ENCODE measurements around the gene ROR2.

ROR2 gene

DNA sequence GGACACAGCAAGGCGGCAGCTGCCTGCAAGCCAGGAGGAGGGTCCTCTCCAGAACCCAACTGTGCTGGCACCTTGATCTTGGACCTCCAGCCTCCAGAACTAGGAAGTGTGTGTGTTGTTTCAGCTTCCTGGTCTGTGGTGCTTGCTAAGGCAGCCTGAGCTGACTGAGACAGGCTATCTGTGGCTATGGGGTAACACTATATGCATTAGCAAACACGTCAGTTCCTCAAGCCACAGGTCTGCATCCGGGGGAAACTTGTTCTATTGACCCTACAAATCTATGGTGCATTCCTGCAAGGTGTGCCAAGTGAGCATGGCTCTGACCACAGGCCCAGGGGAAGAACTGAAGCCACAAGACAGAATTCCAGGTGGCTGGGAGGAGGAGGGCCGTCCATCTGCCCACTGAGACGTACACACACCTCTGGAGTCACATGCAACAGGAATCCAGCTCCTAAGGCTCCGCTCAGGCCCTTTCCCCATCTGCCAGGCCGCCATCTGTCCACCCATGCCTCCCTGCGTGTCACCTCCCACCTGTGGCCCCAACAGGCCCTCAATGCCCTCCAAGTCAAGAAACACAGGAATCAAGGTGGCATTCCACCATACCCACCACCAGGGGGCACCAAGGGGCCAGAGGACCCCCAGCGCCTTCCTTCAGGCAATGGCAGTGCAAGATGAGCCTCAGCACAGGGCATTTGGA is 174.9 kb downstream of the ROR2 start:
- DNase-seq (ENCODE audit: low read depth in 2 of 2): peak; percentile 14 to 23

DNA sequence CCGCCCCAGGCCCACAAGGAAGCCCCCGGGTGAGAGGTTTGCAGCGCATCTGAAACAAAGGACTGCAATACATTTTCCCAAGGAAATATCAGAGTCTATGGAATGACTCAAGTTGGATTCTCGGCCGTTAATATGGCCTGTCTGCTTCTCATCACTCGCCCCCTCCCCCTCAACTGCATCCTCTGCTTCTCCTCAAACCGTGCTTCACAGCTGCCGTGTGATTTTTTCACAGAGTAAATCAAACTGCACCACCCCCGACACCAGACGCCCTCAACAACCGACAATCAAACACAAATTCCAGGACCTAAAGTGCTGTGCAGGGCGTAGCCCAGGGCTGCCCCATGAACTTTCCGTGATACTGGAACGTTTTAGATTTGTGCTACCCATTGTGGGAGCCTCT is 176.9 kb downstream of the ROR2 start:
- DNase-seq (ENCODE audit: low read depth in 2 of 2): no peak

DNA sequence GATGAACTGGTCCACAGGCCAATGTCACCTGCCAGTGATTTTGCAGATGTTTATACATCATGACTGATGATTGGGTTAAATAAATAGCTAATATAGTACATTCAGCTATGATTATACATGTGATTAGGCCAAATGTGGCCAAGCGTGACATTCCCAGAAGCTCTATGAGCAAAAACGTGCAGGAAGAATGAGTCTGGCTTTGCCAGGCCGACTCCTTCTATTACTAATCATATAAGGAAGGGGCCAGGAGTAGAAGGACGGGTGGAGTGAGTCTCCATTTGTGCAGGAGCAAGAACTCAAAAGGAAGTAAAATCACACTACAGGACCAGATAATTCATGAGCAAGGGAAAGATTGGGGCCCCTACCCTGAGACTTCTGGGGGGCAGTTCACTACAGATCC is 178.2 kb downstream of the ROR2 start:
- no peak for DNase-seq (ENCODE audit: low read depth in 2 of 2)

DNA sequence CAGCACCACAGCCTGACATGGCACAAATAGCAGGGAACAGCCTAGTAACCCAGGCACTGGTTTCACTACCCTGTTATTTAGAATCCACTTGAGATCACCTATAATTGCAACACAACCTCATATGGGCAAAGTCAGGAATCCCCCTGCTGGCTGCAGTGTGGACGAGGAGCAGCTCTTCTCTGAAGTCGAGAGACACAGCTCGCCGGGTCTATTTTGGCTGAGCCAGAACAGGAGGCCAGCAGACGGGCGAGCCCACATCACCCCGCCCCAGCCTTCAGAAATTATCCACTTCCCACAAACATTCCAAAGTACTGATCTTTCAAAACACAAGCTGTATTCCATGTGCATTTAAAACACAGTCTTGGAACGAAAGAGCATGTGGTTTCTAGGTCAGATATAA is 179.0 kb downstream of the ROR2 start:
- DNase-seq (ENCODE audit: low read depth in 2 of 2): no peak

DNA sequence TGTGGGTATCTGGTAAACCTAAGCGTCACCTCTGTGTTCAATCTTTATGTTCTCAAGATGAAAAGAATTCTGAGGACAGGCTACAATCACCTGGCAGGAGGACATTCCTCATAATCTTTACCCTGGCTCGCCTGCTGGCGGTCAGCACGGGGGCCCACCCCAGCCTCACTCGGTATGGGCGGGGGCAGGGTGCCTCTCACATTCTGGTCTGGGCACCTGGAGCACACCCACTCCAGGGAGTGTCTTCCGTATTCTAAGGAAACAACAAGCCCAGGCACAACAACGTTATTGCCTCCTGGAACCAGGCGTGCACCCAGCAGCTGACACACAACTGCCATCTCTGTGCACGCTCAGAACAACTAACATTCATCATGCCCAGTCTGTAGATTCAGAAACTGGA is 179.8 kb downstream of the ROR2 start:
- DNase-seq (ENCODE audit: low read depth in 2 of 2): no peak

DNA sequence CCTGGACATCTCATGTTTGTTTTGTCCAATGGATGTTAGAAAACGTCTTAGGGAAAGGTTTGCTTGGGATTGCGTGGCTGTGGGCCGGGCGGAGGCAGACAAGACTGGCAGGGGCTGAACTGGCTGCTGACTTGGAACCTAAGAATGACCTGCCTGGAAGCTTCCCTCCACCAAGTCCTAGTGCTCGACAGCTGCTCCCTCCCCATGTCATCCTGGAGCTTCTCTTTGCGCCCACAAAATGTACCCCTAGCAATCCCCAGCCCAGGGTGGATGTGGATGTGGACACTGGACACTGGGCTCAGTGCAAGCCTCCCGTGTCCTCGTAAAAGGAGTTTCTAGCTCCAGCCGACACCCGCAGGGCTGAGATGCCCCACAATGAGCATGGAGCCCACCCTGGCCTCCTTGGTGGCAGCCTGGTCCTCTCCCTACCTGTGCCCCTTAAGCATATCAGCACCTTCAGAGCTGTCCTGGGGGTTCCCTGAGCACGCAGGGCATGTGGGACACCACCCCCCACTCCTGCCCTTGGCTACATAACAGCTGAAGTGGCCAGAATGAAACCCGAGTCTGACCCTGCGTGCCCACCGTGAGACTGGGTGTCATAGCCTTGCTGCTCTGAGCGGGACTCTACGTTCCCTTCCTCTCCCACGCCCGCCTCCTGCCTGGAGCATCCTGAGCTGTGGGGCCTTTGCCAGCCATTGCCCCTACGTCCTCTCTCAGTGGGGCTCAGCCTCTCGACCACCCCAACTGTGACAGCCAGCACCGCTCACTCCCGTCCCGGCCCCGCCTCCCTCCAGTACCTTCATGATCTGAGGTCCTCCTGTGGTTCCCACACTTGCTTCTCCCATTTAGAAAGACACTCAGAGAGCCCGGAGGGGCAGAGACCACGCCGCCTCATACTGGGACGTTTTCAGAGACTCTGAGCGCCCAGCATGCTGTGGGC is 180.8 kb downstream of the ROR2 start:
- DNase-seq (ENCODE audit: low read depth in 2 of 2): no peak

DNA sequence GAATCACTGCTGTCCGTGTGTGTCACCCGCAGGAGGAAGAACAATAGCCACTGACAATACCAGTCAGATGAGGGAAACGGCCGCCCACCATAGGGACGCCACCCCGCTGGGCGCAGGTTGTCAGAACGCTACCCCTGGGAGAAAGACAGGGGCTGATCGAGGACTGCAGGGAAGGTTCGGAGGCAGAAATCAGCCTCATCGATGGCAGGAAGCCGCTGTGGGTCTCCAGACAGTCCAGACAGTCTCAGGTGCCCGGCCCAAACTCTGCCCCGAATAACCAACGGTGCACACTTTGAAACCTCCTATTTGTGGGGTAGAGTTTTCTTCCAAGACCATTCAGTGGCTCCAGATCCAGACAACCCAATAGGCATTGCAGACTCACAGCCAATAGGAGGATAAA is 181.5 kb downstream of the ROR2 start:
- no peak for DNase-seq (ENCODE audit: low read depth in 2 of 2)

DNA sequence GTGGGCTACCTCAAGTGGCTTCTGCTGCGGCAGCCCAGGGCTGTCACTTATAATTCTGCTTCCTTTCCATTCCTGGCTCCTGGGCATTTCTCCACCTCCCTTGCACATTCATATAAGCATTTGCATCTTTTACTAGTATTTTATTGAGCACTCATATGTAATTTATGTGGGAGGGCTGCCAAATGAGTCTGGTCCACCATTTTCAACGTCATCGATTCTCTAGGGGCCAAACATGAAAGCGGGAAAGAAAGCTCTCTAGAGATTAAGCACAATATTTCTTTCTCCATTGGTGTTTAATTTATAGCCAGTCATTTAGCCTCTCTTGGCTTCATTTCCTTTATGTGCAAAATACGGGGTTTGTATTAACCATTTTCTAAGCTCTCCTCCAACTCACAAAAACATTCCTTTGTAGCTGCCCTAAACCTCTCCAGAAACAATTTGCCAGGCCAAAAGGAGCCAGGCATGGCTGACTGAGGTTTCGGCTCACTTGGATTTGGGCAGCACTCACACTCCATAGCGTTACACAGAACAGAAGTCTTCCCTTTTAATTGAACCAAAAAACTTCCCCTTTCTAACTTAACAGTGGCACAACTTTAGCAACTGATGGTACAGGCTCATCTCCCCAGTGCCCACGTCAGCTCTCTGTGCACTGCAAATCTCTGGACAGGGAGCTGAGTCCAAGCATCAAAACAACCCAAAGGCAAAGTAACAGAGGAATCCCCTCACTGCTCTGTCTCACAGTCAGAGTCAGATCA is 183.5 kb downstream of the ROR2 start:
- DNase-seq (ENCODE audit: low read depth in 2 of 2): no peak

DNA sequence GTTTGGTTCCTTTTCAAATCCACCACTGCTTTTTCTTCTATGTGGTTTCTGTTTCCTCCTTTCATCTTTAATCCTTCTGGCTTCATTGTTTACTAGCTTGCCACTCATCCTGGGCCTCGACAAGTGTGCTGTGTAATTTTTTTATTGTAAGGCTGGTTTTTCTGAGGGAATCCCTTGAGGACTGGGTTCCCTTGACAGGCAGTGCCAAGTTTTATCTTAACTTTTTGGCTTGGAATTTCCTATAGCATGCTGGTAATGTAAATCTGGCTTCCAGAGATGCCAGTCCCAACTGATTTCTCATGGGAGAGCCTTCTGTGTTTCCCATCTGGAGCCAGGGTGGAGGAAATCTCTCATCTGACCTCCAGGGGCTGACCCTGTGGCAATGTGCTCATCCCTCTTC is 184.7 kb downstream of the ROR2 start:
- DNase-seq (ENCODE audit: low read depth in 2 of 2): no peak

DNA sequence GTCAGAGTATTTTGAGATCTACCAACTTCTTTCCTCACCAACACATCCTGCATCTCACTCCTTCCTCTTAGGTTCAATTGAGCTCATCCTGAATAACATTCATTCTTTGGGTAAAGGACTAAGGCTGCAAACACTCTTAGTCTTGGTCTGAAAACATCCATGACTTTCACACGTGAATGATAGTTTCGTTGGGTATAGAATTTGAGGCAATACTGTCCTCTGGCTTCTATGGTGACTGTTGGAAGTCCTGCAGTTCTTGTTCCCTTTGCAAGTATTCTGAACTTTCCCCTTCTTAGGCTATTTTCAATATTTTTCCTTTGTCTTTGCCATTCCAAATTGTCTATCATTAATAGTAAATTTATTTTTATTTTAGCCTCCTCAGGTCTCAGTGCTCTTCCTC is 185.4 kb downstream of the ROR2 start:
- DNase-seq (ENCODE audit: low read depth in 2 of 2): no peak

DNA sequence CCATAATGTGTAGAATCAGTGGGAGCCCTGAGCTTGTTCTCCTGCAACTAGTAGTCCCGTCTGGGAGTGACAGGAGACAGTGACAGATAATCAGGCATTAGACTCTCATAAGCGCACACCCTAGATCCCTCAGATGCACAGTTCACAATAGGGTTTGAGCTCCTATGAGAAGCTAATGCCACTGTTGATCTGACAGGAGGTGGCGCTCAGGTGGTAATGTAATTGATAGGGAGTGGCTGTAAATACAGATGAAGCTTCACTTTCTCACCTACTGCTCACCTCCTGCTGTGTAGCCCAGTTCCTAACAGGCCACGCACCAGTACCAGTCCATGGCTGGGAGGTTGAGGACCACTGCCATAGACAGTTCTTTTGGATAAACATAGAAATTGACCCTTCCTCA is 188.7 kb downstream of the ROR2 start:
- no peak for DNase-seq (ENCODE audit: low read depth in 2 of 2)

DNA sequence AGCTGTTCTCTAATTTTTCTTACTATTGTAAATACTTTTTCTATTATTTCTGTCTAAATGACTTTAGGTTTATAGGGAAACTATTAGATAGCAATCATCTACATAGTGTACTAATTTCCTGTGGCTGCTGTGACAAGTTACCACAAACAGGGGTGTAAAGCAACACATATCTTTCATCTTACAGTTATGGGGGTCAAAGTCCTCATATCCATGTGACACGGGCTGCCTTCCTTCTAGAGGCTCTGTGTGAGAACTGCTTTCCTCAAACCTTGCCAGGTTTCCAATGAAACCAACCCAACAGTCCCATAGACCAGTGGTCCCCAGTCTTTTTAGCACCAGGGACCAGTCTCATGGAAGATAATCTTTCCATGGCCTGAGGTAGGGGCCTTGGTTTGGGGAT is 189.1 kb downstream of the ROR2 start:
- DNase-seq (ENCODE audit: low read depth in 2 of 2): no peak

DNA sequence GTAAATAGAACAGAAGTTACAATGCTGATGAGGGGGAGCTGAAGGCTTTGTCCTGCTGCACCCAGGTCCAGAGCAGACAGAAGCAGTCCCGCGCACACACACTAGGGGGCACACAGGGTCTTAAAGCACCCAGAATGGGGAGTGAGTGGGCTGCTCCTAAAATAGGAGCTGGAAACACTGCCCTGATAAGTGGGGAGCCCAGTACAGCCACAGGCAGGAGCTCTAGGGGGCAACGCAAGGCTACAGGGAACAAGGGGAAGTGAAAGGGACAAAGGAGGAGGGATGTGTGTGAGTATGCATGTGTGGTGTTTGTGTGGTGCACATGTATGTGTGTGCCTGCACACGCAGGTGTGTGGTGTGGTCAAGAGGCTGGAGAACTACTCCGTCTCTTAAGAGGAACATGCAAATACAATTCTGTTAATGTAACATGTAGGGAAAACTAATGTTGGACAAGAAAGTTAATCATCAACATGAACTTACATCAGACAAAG is 191.5 kb downstream of the ROR2 start:
- DNase-seq (ENCODE audit: low read depth in 2 of 2): no peak

DNA sequence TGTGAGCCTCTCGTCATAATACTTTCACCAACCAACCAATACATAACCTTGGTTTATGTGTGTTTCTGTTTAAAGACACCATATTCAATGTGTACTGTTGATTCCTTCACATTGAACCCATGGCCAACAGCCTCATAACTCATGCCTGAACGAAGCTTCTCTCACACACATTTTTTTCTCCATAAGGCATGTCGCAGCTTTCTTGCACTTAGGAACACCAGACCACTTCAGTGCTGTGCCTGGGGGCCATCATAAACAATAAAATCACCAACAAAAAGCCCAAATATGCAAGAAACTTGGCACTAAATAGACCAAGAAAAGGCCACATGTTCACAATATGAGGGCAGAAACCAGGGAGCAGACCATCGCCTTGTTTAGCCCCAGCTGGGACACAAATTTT is 192.2 kb downstream of the ROR2 start:
- no peak for DNase-seq (ENCODE audit: low read depth in 2 of 2)

DNA sequence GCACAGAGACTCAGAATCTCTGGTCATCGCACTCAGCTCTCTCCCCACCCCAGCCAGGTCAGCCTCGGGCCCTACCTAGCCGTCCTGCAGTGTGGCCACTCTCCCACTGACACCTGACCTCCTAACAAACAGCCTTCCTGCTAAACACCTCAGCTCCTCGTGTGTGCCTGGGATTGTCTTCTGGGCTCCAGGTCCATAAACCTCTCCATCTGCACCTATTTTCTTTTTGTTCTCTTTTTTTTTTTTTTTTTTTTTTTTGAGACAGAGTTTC is 193.6 kb downstream of the ROR2 start:
- no peak for DNase-seq (ENCODE audit: low read depth in 2 of 2)

DNA sequence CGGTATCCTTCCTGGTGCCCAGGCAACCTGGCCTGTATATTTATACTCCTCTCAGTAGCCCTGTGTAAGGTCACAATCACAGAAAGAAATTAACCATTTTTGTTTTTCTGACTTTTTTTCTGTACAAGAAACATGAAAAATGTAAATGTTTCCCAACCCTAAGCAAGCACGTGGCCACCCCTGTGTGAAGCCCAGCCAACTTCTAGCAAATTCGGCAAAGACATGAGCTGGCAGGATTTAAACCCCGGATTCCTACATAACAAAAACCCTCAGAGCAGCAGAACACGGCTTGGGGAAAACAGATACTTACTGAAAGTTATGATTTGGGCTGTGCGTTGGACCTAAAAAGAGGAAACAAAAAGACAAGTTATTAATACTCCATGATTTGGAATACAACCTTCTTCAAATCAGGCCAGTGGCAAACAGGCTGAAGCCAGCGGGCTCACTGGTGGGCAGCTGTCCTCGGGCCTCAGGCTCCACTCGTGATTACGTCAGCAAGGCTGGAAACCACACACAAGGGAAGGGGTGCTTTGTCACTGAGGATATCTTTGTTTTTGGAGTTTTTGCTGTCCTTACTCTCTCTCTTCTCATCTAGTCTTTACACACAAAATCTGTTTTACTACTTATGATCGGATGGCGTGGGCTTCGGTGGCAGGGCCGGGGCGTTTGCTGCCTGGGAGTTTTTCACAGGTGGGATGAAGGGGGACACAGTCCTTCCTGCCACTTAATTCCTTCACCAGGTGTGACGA is 194.1 kb downstream of the ROR2 start:
- DNase-seq (ENCODE audit: low read depth in 2 of 2): no peak

DNA sequence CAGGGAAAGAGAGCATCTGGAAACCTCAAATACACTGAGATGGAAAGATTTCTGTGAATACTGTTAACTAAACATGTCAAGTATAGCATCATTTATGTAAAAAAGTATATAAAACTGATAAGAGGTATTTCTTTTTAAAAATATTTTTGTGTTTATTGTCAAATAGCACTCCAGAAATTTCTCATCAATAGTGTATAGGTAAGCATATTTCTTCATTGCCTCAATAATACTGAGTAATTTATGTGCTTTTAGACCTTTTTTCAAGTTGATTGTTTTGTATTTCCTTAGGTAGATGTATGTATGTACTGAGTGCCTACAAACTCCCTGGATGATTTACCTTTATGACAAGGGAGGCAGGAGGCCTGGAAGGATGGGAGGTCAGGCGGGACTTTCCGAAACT is 196.3 kb downstream of the ROR2 start:
- no peak for DNase-seq (ENCODE audit: low read depth in 2 of 2)

DNA sequence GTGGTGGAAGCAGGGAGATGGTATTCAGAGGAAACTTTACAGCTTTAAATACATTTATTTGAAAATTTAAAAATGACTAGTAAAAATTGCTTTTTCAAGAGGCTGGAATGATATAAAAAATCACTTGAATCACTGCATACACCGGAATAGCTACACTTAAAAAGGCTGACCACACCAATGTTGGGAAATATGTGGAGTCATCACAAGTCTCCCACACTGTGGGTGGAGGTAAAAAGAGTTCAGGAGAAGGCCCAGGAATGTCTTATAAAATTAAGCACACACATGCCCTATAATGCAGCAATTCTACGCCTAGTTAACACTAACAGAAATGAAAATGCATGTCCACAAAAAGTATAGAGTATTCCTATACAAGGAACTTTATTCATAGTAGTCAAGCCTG is 198.1 kb downstream of the ROR2 start:
- no peak for DNase-seq (ENCODE audit: low read depth in 2 of 2)

DNA sequence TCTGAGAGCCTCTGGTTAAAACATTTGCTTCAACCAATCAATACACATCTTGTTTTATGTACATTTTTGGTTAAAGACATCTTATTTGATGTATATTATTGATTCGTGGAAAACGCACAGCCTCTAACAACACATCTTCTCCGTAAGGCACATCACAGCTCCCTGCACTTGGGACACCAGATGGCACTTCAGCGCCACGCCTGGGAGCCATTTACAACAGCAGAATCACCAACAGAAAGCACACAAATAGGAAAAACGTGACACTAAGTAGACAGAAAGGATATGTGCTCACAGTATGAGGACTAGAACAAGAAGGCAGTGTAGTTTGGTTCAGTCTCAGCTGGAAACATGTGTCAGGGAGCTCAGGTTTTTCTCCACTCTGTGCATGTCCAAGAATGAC is 199.7 kb downstream of the ROR2 start:
- no peak for DNase-seq (ENCODE audit: low read depth in 2 of 2)

DNA sequence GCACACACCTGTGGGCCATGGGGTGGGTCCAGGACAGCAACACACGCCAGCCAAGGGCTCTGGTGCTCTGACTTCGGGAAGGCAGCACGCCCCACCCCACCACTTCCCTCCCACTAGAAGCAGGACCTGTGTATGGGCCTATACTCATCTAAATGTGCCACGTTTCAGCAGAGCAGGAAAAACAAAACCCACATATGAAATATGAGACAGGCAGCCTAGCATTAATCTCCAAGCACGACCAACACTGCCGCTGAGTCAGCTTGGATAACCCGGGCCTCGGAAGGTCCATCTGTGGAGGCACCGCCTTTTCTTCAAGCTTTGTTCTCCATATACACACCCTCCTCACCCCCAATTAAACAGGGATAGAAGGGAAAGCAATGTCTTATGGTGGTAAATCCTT is 203.1 kb downstream of the ROR2 start:
- no peak for DNase-seq (ENCODE audit: low read depth in 2 of 2)

DNA sequence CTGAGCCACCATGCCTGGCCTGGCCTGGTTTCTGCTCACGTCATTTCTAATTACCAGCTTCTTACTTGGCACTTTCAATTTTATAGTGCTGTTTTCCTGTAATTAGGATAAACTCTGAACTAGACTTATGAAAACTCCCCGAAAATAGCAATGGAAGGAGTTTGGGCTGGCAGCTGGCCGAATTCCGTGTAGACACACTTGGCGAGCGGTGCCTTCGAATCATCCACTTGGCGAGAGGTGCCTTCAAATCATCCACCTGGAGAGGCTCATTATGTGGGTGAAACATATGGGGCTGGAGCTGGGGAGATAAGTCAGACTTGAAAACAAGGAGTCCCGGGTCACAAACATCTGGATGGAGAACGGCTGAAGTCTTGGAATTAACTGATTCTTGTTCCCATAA is 203.7 kb downstream of the ROR2 start:
- DNase-seq (ENCODE audit: low read depth in 2 of 2): no peak

DNA sequence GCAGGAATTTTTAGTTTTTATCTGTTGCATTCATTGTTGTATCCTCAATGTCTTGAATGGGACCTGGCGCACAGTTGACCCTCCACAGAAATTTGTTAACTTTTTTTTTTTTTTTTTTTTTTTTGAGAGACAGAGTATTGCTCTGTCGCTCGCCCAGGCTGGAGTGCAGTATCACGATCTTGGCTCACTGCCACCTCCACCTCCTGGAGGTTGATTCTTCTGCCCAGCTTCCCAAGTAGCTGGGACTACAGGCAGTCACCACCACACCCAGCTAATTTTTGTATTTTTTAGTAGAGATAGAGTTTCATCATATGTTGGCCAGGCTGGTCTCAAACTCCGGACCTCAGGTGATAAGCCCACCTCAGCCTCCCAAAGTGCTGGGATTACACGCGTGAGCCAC is 205.9 kb downstream of the ROR2 start:
- DNase-seq (ENCODE audit: low read depth in 2 of 2): no peak

Data from stimulated activated CD8-positive, alpha-beta memory T cell treated with anti-CD3 and anti-CD28 coated beads, Interleukin-7, amount 100 ng/mL, for 1 hour (primary cell).